OCI-LY7 (cell line): ENCODE data around the gene SDCCAG8.

ENCODE experiments used
- CTCF ChIP-seq: fragments of 200-600 bp; sonication (generic); conservative IDR thresholded peaks from 2 replicates; pipeline ENCODE4 v1.5.1; 2014; ENCODE audit warnings: mild to moderate bottlenecking, antibody characterized with exemption, low read length, moderate library complexity, mixed read lengths
- EZH2phosphoT487 ChIP-seq: fragments of 200-600 bp; sonication (generic); IDR thresholded peaks from 2 replicates; pipeline ENCODE4 v1.6.1; 2018; ENCODE audit warnings: low read depth, borderline replicate concordance, mild to moderate bottlenecking, mixed run types, antibody characterized with exemption, low read length, moderate library complexity, mixed read lengths

- no peak for TF ChIP-seq CTCF
- no peak for TF ChIP-seq EZH2phosphoT487
These were observed 228.1 kb downstream of the SDCCAG8 start for GRCh38 chr1:243483952-243484351.
